Stimulated activated naive CD8-positive, alpha-beta T cell treated with anti-CD3 and anti-CD28 coated beads, Interleukin-15, Interleukin-2, amounts not matched to agents 100 ng/mL and 50 ng/mL, for 24 hours (primary cell): ENCODE data around the gene FOSL2.
A peak's percentile ranks its signal among the peaks of the same experiment; 100 is the strongest.

Source experiments
- H3K27ac Mint-ChIP-seq: one replicate; pipeline ENCODE4 v1.8.0; 2021; ENCODE audit warnings: mild to moderate bottlenecking, mixed read lengths
- H3K27me3 Mint-ChIP-seq: one replicate; pipeline ENCODE4 v1.8.0; 2021; ENCODE audit warnings: mixed read lengths
- H3K36me3 Mint-ChIP-seq: one replicate; pipeline ENCODE4 v1.8.0; 2021; ENCODE audit warnings: low read depth, mixed read lengths
- H3K4me1 Mint-ChIP-seq: one replicate; pipeline ENCODE4 v1.8.0; 2021; ENCODE audit warnings: low read depth, mixed read lengths
- H3K4me3 Mint-ChIP-seq: one replicate; pipeline ENCODE4 v1.8.0; 2021; ENCODE audit warnings: mild to moderate bottlenecking, mixed read lengths
- H3K9me3 Mint-ChIP-seq: one replicate; pipeline ENCODE4 v1.8.0; 2021; ENCODE audit warnings: mixed read lengths

The FOSL2 gene

DNA sequence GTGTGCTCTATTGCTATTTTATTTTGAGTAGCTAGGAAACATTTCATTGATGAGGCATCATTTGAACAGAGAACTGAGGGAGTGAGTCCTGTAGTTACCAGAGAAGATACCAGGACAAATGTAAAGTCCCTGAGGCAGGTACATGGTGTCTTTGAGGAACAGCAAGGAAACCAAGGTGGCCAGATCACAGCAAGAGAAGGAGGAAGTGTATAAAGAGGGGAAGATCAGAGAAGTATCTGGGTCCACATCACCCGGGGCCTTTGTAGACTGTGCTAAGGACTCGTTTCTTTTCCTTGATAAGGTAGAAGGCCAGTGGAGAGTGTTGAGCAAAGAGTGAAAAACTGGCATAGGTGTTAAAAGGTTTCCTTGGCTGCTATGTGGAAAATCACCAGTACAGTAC lies 68.4 kb downstream of the FOSL2 start:
- peaks cover 6% of the 10 kb centered on the region for H3K9me3 Mint-ChIP-seq
- peaks cover 8% of the 10 kb centered on the region for H3K36me3 Mint-ChIP-seq
- no peak overlapping the region for H3K27ac Mint-ChIP-seq
- no peak overlapping the region for H3K4me3 Mint-ChIP-seq
- H3K4me1 Mint-ChIP-seq, result peaks cover 24% of the 10 kb centered on the region
- peaks cover 30% of the 10 kb centered on the region for H3K27me3 Mint-ChIP-seq

DNA sequence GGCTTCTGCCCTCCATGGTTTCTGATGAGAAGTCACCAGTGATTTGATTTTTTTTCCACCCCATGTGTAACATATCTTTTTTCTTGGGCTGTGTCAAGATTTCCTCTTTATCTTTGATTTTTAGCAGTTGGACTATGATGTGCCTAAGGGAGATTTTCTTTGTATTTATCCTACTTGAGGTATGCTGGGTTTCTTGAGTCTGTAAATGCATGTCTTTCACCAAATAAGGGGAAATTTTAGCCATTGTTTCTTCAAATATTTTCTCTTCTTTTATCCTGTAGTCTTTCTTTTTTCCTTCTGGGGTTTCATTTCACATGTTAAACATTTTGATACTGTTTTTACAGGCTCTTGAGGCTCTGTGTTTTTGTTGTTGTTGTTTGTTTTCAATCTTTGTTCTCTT lies 69.5 kb downstream of the FOSL2 start:
- Mint-ChIP-seq H3K27me3 (peaks cover 30% of the 10 kb centered on the region), H3K4me3 (no peak overlapping the region), H3K4me1 (peaks cover 32% of the 10 kb centered on the region), H3K9me3 (peaks cover 6% of the 10 kb centered on the region), H3K36me3 (peaks cover 8% of the 10 kb centered on the region), H3K27ac (no peak overlapping the region)

DNA sequence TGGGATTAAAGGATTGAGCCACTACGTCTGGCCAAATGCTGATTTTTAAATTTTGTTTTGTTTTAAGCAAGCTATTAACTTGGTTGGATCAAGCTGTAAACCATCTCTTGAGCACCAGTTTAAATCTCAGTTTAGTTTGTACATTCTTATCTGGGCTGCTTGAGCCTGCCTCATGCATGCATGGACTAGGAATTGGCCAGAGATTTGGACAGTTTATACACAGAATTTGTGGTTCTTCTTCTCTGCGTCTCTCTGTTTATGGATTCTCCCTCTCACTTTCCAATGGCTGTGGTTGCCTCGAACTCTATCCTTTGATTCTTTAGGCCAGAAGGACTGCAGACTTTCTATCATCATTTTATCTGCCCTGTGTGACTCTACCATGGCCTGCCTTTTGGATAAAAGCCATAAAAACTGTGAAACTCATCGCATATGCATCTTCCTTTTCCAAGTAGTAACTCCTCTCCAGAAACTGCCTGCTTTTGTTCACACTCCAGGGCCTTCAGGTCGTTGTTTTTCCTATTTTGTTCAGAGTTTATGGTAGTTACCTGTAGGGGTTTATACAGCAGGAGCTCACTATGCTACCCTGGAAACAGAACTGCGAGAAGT lies 70.7 kb downstream of the FOSL2 start:
- H3K9me3 Mint-ChIP-seq, result peaks cover 6% of the 10 kb centered on the region
- peaks cover 8% of the 10 kb centered on the region for H3K36me3 Mint-ChIP-seq
- peaks cover 28% of the 10 kb centered on the region for H3K27me3 Mint-ChIP-seq
- peaks cover 32% of the 10 kb centered on the region for H3K4me1 Mint-ChIP-seq
- no peak overlapping the region for H3K4me3 Mint-ChIP-seq
- H3K27ac Mint-ChIP-seq, result no peak overlapping the region

DNA sequence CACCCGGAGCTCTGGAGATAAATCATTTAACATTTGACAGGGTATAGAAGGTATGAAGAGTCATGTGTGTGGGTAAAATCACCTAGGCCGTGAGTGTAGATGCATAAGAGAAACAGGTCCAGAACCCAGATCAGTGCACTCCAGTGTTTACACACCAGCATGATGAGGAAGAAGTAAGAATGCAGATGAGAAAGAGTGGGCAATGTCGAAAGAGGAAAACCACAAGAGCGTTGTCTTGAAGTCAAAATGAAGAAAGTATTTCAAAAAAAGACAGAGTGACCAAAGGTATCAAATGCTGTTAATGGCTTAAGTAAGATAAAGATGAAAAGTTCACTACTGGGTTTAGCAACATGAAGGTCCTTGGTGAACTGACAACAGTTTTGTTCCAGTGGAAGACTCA lies 71.2 kb downstream of the FOSL2 start:
- H3K27ac Mint-ChIP-seq, result peak overlapping the region; percentile 7

DNA sequence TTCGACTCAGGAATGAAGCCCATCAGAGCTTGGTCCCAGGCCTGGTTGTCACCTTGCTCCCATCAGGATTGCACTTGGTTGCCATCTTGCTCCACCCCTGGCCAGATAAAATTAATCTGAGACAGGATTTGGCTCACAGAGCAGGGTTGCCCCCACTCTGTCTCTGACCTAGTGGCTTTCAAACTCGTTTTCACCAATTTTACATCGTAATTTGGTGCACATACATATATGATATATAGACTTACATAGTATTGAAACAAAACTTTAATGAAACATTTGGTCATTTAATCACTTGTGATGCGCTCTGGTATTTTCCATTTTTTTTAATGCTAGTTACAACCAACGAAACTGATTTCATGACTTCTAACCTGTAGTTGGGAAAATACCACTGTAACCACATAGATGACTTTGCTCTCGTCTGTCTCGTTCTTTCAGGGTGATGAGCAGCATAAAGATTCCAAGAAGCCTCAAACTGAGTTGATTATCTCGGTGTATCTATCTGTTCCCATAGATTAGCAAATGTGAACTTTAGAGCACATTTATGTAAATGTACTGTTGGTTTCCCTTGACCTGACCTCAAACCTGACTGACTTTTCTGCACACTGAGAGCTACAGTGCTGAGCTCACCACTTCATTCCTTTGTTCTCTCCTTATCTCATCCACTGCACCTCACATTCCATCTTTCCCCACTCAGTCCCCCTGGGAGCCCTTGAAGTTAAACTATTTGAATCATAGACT lies 72.7 kb downstream of the FOSL2 start:
- H3K9me3 Mint-ChIP-seq, result peaks cover 6% of the 10 kb centered on the region
- peak overlapping the region; percentile 54 for H3K27ac Mint-ChIP-seq
- H3K27me3 Mint-ChIP-seq, result peaks cover 27% of the 10 kb centered on the region
- peak overlapping the region; percentile 14 for H3K4me3 Mint-ChIP-seq
- peaks cover 41% of the 10 kb centered on the region for H3K4me1 Mint-ChIP-seq
- peaks cover 8% of the 10 kb centered on the region for H3K36me3 Mint-ChIP-seq

More for the DNA sequence above, 71.2 kb downstream of the FOSL2 start:
- Mint-ChIP-seq H3K4me3 (no peak overlapping the region), H3K9me3 (peaks cover 6% of the 10 kb centered on the region), H3K36me3 (peaks cover 8% of the 10 kb centered on the region), H3K27me3 (peaks cover 30% of the 10 kb centered on the region), H3K4me1 (peaks cover 32% of the 10 kb centered on the region)
